Dendritic cell treated with granulocyte-macrophage colony-stimulating factor and Interleukin-4, amounts not matched to agents 40 ng/mL and 50 ng/mL, for 4 days (primary cell): ENCODE results near the gene PRAC1.

Experiments
- H3K27ac Mint-ChIP-seq: one replicate; pipeline ENCODE4 v1.8.0; 2022; ENCODE audit warnings: mild to moderate bottlenecking, mixed read lengths
- H3K27me3 Mint-ChIP-seq: one replicate; pipeline ENCODE4 v1.8.0; 2022; ENCODE audit warnings: mild to moderate bottlenecking, mixed read lengths
- H3K36me3 Mint-ChIP-seq: one replicate; pipeline ENCODE4 v1.8.0; 2022; ENCODE audit warnings: low read depth, mixed read lengths
- H3K4me1 Mint-ChIP-seq: one replicate; pipeline ENCODE4 v1.8.0; 2022; ENCODE audit warnings: low read depth, mixed read lengths
- H3K4me3 Mint-ChIP-seq: one replicate; pipeline ENCODE4 v1.8.0; 2022; ENCODE audit warnings: mild to moderate bottlenecking, moderate library complexity, mixed read lengths
- H3K9me3 Mint-ChIP-seq: one replicate; pipeline ENCODE4 v1.8.0; 2022; ENCODE audit warnings: mixed read lengths
- intact Hi-C: fragments of 100-400 bp; cut with micrococcal nuclease; formaldehyde crosslinking; loops from one replicate; pipeline ENCODE4 v1.15.0; 2022

PRAC1 gene

DNA sequence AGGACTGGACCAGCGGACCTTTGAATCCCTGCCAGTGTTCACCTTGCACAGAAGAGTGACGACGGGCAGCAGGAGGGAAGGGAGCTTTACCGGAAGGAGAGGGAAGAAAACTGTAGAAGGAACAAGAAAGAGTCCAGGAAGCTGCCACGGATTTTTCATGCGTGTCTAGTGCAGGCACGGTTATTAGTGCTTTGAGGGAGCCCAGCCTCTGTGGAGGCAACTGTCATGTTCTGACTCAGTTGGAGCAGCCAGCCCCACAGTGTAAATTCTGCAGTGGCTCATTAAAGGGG, 12.7 kb upstream of the PRAC1 start:
- H3K4me3 Mint-ChIP-seq: no peak overlapping the region
- no peak overlapping the region for H3K27ac Mint-ChIP-seq
- H3K27me3 Mint-ChIP-seq: peaks cover 91% of the 10 kb centered on the region
- H3K4me1 Mint-ChIP-seq: peaks cover 18% of the 10 kb centered on the region
- intact Hi-C loops: no loop called here
- no peaks in the 10 kb centered on the region for H3K9me3 Mint-ChIP-seq
- H3K36me3 Mint-ChIP-seq: no peaks in the 10 kb centered on the region

DNA sequence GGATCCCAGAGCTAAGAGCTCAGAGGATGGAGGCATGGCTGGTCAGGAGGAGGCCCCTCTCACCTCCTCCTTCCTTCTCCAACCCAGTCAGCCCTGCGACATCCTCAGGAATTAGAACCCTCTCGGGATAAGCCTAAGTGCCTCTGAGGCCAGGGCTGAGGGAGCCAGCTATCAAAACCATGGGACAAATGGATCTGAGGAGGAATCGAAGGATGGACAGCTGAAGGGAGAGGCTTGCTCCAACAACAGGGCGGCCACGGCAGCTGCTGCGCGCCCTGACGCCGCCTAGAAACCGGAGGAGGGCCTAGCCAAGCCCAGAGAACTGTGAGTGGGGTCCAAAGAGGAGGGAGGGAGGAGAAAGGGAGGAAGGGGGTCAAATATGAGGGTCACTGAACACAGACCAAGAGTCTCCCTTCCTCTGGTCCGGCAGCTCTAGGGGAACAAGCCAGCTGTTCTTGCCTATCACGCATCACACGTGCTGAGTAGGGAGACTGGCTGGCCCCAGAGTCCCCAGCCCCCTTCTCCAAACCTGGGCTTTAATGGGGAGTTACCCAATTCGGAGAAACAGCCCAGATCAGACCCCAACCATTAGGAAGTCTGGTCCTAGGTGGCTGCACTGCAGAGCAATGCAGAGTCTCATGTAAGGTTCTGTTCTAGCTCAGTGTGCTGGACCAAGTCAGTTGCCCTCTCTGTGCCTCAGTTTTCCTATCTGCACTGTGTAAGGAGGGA, 12.2 kb upstream of the PRAC1 start:
- Mint-ChIP-seq H3K27ac (no peak overlapping the region), H3K4me3 (no peak overlapping the region), H3K9me3 (no peaks in the 10 kb centered on the region), H3K27me3 (peaks cover 91% of the 10 kb centered on the region), H3K4me1 (peaks cover 20% of the 10 kb centered on the region), H3K36me3 (no peaks in the 10 kb centered on the region)
- intact Hi-C loops: no loop called here

DNA sequence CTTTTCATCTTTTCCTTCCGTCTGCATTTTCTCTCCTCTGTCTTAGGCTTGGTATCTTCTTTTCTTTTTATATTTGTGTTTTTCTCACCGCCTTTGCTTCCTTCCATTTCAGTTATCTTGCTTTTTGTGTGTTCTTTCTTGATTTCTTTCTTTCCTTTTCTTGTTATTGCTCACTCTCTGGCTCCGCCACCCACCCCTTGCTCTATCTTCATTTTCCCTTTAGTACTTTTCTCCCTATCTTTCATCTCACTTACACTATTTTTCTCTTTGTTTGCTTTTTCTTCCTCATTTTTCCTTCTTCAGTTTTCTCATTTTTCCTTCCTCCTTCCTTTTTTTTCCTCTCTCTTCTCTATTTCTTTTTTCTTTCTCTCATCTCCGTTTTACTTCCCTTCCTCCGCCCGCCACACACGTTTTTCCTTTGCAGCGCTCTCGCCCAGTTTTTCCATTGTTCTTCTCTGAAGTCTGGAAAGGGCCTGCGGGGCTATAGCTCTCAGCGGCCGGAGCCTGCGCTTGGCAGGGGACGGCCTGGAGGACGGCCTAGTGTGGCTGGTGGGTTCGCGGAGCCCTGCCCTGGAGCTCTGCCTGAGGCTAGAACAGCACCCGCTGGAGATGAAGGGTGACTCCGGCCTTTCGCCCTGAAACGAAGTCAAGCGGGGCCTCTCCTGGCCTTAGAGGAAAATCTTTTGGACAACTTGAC, 11.5 kb upstream of the PRAC1 start:
- intact Hi-C loops: no loop called here
- peaks cover 91% of the 10 kb centered on the region for H3K27me3 Mint-ChIP-seq
- H3K27ac Mint-ChIP-seq: no peak overlapping the region
- H3K4me1 Mint-ChIP-seq: peaks cover 20% of the 10 kb centered on the region
- no peaks in the 10 kb centered on the region for H3K9me3 Mint-ChIP-seq
- H3K36me3 Mint-ChIP-seq: no peaks in the 10 kb centered on the region
- no peak overlapping the region for H3K4me3 Mint-ChIP-seq

DNA sequence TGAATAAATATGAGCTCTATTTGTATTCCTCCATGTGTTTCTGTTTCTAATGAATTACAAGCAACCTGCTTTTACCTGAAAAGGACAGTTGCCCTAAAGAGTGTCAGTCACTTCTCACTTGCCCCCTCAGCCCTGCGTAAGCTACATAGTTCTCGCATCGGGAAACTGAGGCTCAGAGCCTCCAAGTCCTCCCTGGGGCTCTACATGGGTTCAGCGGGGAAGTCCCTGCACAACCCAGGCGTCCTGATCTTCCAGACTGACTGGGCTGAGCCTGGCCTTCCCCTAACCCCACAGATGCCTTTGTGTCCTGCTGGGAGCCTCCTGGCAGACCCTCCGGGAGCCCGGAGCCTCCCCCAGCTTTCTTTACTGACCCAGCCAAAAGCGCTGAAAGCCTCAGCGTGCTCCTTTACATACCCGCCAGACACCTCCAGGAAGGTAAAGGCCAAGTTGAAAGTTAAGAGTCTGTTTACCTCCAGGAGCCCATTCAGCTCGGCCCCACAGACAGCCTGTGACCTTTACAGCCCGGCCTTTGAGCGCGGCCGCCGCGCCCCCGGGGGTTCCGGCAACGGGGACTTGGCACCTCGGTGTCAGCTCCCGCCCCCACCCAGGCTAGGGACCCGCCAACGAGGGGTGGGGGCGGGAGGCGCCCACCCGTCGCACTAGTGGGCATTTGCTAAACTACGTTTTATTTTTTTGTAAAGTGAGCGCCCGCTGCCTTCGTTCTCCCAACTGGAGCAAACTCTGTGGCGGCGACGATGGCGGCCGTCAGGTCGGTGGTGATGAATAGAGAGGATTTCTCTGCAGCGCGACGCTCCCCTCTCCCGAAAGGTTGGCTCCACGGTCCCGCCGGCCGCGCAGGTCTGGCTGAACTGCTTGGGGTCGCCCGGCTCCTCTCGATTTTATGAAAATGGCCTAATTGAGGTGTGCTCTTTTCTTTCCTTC, 10.6 kb upstream of the PRAC1 start:
- intact Hi-C loops: no loop called here
- no peaks in the 10 kb centered on the region for H3K9me3 Mint-ChIP-seq
- H3K27me3 Mint-ChIP-seq: peaks cover 91% of the 10 kb centered on the region
- peaks cover 22% of the 10 kb centered on the region for H3K4me1 Mint-ChIP-seq
- no peak overlapping the region for H3K27ac Mint-ChIP-seq
- no peaks in the 10 kb centered on the region for H3K36me3 Mint-ChIP-seq
- no peak overlapping the region for H3K4me3 Mint-ChIP-seq

DNA sequence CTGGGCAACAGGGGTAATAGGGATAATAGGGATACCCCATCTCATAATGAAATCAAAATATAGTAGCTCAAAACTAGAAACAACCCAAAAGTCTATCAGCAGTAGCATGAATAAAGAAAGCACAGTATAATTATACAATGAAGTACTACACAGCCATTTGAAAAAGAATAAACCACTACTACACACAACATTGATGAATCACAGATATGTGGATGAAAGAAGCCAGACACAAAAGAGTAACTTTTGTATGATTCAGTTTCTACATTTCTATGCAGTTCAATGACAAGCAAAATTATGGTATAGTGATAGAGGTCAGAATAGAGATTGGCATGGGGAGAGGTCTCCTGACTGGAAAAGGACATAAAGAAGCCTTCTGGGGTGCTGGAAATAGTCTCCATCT, 9.0 kb upstream of the PRAC1 start:
- Mint-ChIP-seq H3K4me1 (peaks cover 22% of the 10 kb centered on the region), H3K4me3 (no peak overlapping the region), H3K27ac (no peak overlapping the region), H3K36me3 (no peaks in the 10 kb centered on the region), H3K27me3 (peaks cover 93% of the 10 kb centered on the region), H3K9me3 (no peaks in the 10 kb centered on the region)
- intact Hi-C loops: no loop called here

DNA sequence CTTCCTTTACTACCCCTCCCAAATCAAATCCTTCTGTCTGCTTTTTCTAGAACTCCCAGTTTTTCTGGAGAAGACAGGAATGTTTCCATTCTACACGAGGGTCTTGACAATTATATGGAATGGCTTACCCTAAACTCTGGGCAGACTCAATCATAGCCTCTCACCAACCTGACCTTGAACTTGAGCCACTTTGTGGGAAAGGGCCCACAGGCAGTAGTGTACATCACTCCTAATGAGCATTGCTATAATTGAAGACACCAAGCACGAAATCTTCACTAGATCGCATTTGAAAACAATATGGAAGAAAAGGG, 7.9 kb upstream of the PRAC1 start:
- H3K4me3 Mint-ChIP-seq: no peak overlapping the region
- intact Hi-C loops: no loop called here
- H3K9me3 Mint-ChIP-seq: no peaks in the 10 kb centered on the region
- peaks cover 24% of the 10 kb centered on the region for H3K4me1 Mint-ChIP-seq
- H3K27ac Mint-ChIP-seq: no peak overlapping the region
- no peaks in the 10 kb centered on the region for H3K36me3 Mint-ChIP-seq
- peaks cover 93% of the 10 kb centered on the region for H3K27me3 Mint-ChIP-seq

DNA sequence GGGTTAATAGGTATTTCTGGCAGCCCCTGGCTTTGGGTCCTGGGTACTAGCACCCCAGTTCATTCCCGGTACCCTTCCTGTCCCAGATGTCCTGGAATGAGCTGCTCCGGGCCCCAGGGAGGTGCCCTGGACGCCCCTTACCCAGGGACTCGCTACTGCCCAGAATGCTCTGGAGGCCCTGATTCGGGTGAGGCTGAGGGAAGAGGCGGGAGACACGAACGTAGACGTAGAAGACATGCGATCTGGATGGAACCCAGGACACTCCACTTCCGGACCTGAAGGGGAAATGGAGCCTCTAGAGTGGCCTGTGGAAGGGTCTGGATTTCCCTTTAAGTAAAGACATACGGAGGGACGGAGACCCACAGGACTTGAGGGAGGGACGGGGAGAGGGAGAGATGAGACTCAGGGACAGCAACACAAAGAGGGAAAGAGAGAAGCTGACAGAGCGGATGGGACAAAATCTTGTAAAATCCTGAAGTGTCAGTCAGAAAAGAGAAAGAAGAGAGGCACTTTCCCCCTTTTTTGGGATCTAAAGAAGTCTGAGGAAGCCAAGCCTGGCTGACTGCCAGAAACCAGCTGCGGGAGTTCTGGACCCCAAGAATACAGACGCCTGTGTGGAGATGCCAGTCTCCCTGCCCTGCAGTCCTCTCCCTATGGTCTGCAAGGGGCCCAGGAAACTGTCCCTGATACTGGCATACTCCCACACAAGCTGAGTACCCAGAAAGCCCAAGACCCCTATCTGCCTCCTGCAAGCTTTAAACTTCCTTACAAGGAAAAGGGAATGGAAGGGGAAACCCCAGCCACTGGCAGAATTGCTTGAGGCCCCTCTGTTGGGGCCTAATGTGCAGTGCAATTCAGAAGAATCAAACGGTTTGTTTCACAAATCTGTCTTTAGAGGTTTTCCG, 7.3 kb upstream of the PRAC1 start:
- Mint-ChIP-seq H3K9me3 (no peaks in the 10 kb centered on the region), H3K4me3 (no peak overlapping the region), H3K4me1 (peaks cover 28% of the 10 kb centered on the region), H3K27ac (no peak overlapping the region), H3K27me3 (peaks cover 93% of the 10 kb centered on the region), H3K36me3 (no peaks in the 10 kb centered on the region)
- intact Hi-C loops: no loop called here

DNA sequence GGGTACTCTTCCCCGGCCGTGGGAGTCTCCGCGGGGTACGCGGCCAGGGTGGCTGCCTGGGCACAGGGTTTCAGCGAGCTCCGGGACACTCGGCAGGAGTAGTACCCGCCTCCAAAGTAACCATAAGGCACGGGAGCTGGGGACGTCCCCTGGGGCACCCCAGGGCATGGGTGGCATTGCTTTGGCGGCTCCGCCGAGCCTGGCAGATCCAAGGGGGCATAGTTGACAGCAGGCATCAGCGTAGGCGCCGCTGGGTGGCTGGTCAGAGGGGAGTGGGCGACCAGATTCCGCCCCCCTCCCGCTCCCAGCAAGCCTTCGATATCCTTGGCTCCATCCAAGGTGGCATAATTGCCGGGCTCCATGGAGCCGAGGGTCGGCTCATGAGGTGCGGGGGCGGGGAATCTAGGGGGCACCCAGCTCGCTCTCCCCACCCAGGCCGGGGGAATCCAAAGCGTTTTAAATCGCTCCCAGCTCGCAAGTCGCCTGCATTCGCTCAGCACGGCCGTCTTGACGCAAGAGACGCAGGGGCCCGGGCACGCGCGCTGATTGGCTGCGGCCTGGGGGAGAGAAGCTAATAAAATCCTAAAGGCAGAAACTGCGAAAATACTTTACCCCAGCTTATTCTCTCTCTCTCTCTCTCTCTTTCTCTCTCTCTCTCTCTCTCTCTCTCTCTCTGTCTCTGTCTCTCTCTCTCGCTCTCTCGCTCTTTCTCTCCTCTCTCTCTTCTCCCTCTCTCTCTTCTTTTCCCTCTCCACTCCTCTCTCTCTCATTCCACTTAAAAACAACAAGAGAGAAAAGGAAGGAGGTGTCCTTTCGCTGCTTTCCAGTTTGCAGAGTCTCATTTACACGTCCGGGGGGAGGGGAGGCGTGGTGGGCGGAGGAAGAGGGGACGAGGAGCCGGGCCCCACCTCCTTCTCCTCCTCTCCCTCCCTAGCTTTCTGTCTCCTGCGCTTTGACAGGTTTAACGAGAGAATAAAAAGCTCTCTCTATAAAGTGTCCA, 6.2 kb upstream of the PRAC1 start, which contains the start of gene HOXB13:
Gene HOXB13, minus strand, starts transcription at position 519 of the 1,000 bp plus-strand sequence. Its CDS starts 157 bp downstream, at position 362.
- Mint-ChIP-seq H3K4me1 (peaks cover 34% of the 10 kb centered on the region), H3K27me3 (peaks cover 93% of the 10 kb centered on the region), H3K9me3 (no peaks in the 10 kb centered on the region), H3K27ac (no peak within 1 kb of the TSS), H3K36me3 (no peaks in the 10 kb centered on the region), H3K4me3 (no peak within 1 kb of the TSS)
- intact Hi-C loops: no loop called here

DNA sequence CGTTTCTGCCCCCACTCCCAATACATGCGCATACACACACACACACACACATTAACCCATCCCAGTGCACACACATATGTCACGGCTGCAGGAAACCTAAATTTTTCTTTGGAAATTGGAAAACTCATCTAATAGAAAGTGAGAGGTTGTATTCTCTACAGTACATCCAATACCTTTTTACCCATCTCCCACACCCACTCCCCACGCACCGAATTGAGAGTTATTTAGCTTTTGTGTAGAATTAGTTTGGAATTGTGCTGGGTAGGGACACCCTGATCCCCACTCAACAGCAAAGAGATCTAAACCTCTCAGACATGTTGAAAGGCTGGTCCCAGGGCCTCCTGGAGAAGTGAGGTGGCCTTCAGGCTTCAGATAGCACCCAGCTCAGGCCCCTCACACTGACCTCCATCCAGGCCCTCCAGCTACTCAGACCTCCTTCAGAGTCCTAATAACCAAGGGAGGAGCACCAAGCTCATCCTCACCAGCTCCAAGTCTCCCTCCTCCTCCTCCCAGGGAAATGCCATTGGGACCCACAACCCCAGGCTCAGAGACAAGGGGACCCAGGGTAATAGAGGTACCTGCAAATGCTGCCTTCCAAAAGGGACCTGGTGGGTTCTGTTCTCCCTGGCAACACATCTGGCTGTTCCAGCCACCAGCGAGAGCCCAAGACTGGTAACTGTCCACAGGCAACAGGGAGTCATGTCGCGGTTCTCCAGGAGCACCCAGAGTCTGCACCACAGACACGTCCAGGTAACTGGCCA, 5.3 kb upstream of the PRAC1 start:
- no peaks in the 10 kb centered on the region for H3K36me3 Mint-ChIP-seq

DNA sequence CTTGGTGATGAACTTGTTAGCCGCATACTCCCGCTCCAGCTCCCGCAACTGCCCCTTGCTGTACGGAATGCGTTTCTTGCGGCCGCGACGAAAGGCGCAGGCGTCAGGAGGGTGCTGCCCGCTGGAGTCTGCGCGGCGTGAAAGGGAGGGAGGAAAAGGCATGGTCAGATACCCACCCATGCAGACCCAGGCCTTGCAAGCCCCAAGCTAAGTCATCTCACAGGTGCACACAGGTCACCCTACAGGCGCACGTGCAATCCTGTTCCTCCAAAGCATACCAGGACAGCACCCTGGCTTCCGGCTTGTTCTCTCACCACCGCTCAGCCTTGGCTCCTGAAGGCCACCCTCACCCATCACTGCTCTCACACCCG, 4.6 kb upstream of the PRAC1 start:
- no peaks in the 10 kb centered on the region for H3K9me3 Mint-ChIP-seq
- H3K27me3 Mint-ChIP-seq: peaks cover 96% of the 10 kb centered on the region
- no peak overlapping the region for H3K27ac Mint-ChIP-seq
- no peaks in the 10 kb centered on the region for H3K36me3 Mint-ChIP-seq
- H3K4me1 Mint-ChIP-seq: peaks cover 44% of the 10 kb centered on the region
- H3K4me3 Mint-ChIP-seq: no peak overlapping the region
- intact Hi-C loops: no loop called here

More for the DNA sequence above, 5.3 kb upstream of the PRAC1 start:
- intact Hi-C loops: no loop called here
- Mint-ChIP-seq H3K27me3 (peaks cover 95% of the 10 kb centered on the region), H3K4me1 (peaks cover 39% of the 10 kb centered on the region), H3K9me3 (no peaks in the 10 kb centered on the region), H3K27ac (no peak overlapping the region), H3K4me3 (no peak overlapping the region)

DNA sequence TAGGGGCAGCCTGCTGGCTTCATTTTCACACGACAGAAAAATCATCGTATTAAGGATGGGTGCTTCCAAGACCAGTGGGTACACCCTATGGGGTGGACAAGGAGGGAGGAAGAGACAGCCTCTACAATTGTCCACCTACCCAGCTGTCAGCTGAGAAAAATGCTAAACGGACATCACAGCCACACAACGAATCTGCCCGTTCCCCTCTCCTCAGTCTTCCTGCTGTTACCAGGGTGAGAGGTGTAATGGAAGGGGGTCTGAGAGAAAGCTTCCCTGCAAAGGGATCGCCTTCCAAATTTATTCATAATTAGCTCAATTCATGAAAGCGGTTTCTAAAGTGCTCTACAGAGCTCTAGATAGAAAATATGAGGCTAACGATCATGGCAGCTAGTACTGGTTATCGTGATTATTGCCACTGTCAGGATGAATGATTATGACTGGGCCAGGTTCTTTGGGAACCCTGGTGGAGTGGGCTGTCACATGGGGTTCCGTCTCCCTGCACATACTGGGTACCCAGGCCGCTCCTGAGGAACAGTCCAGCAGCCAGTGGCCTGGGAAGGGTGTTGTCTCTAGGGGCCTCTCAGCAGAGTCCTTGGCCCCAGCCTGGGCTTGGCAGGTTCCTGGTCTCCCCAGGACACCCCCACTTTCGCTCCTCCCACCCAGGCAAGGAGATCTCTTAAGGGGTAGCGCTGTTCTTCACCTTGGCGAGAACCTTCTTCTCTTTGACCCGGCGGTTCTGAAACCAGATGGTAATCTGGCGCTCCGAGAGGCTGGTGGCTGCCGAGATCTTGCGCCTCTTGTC, 4.0 kb upstream of the PRAC1 start:
- Mint-ChIP-seq H3K27me3 (peaks cover 93% of the 10 kb centered on the region), H3K27ac (no peak overlapping the region), H3K4me3 (no peak overlapping the region), H3K4me1 (peaks cover 44% of the 10 kb centered on the region), H3K36me3 (no peaks in the 10 kb centered on the region), H3K9me3 (no peaks in the 10 kb centered on the region)
- intact Hi-C loops: no loop called here
